H1 (cell line): Measurements from ENCODE around the gene DTD1. TPM values are rescaled to one million over a fixed set of nuclear protein-coding genes. Genes with fewer than 3 reads are reported as not detected.

ENCODE experiments used
- CHD1 ChIP-seq: IDR thresholded peaks from 2 replicates; pipeline ENCODE4 v1.6.1; 2012; ENCODE audit warnings: low read depth, low read length, improper control_type of control experiment
- RFX5 ChIP-seq: IDR thresholded peaks from 2 replicates; pipeline ENCODE4 v1.6.1; 2011; ENCODE audit warnings: low read depth, low read length, improper control_type of control experiment, borderline replicate concordance
- RXRA ChIP-seq: IDR thresholded peaks from 2 replicates; pipeline ENCODE4 v1.6.1; 2011; ENCODE audit warnings: low read depth, mild to moderate bottlenecking, low read length, moderate library complexity; ENCODE audit not compliant: insufficient read depth
- polyA plus RNA-seq, 7 experiments: library from polyadenylated mRNA; depleted of rRNA in 3 of 7; stranded (reverse) in 5 of 7; unstranded in 2 of 7; fragments of >200 nt in 5 of 7; fragments of 200-250 nt in 2 of 7; gene quantifications; 1 replicate in 5 of 7; 2 replicates in 1 of 7; 4 replicates in 1 of 7; pipeline versions ENCODE4 v1.2.1 to v1.2.3, GENCODE V29; 2011 to 2013; ENCODE audit warnings: missing spikeins in 2 of 7, mixed read lengths in 2 of 7
- total RNA-seq: library from RNA; stranded (reverse); fragmentation: NEBNext Ultra II Directional; extraction: Animal tissue kit (Norgen Biotek cat#: 25700); gene quantifications from 2 replicates; pipeline ENCODE4 v1.2.1, GENCODE V29; 2021

Gene DTD1
- total and polyA plus RNA-seq, 2 of the 8 experiments (the other 6 are each of a cell fraction or from before 2014, with no cell fraction given) = 49.7 to 66.6 TPM

GRCh38 chr20:18780385-18781130, 192.7 kb downstream of the DTD1 start (continued):
- TF ChIP-seq RXRA (no peak), RFX5 (no peak), CHD1 (no peak)
- TF ChIP-seq, all 59 proteins: peak for 0
